Limb (tissue), 2 donors: ENCODE results near the gene ARHGAP32.

ENCODE experiments used
- DNase-seq, 2 donors: peaks; one replicate each; pipeline ENCODE4 v3.0.0-alpha.2; 2016; ENCODE audit errors: extremely low spot score in 2 of 2

The ARHGAP32 gene

GRCh38 chr11:128916681-128917080, 275.4 kb downstream of the ARHGAP32 start:
- DNase-seq: no peak

DNA sequence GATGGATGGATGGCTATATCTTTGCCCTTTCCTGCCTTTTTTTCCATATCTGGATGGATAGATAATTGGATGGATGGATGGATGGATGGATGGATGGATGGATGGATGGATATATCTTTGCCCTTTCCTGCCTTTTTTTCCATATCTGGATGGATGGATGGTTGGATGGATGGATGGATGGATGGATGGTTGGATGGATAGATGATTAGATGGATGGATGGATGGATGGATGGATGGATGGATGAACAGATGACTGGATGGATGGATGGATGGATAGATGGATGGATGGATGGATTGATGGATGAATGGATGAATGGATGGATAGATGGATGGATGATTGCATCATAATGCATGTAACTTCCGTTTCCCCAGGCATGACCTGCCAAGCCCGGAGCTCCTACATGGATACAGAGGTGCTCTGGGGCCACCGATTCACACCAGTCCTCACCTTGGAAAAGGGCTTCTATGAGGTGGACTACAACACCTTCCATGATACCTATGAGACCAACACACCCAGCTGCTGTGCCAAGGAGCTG, 276.0 kb downstream of the ARHGAP32 start:
- no peak for DNase-seq

DNA sequence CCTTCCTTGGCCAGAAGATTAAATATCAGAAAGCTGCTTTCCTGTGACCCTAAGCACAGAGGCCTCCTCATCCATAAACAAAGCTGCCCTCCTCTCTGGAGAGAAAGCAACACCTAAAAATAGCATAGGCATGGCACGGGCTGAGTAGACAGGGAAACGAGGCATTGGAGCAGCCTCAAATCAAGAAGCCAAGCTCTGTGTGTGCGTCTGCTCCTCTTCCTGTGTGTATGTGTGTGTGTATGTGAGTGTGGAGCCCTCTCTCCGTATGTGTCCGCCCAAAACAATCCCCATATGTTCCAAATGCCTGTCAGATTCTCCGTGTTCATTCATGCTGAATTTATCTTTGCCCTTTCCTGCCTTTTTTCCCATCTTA, 277.0 kb downstream of the ARHGAP32 start:
- no peak for DNase-seq
